Gastroesophageal sphincter (tissue), 4 donors: ENCODE results near the gene USP24. TPM values are rescaled to one million over a fixed set of nuclear protein-coding genes. Genes with fewer than 3 reads are reported as not detected.

ENCODE experiments used
- ATAC-seq: fragments of 150-250 bp; one replicate; pipeline ENCODE4 v1.9.1; 2016; ENCODE audit warnings: mild to moderate bottlenecking, moderate library complexity
- H3K27ac ChIP-seq, 4 donors: fragments of 200-600 bp; sonication (generic) in 3 of 4; 1 replicate in 3 of 4; 2 replicates in 1 of 4; pipeline ENCODE4 v1.5.1; 2016 to 2019
- H3K27me3 ChIP-seq: fragments of 200-600 bp; sonication (generic); one replicate; pipeline ENCODE4 v1.5.1; 2019
- H3K36me3 ChIP-seq, 2 donors: fragments of 200-600 bp; sonication (generic); one replicate each; pipeline ENCODE4 v1.5.1; 2019; ENCODE audit warnings: control low read depth in 1 of 2
- H3K4me1 ChIP-seq, 3 donors: fragments of 200-600 bp; sonication (generic); 1 replicate in 2 of 3; 2 replicates in 1 of 3; pipeline ENCODE4 v1.5.1; 2016 to 2019; ENCODE audit warnings: control low read depth in 2 of 3
- H3K4me3 ChIP-seq, 2 donors: fragments of 200-600 bp; sonication (generic); one replicate each; pipeline ENCODE4 v1.5.1; 2019; ENCODE audit warnings: mild to moderate bottlenecking in 1 of 2, moderate library complexity in 1 of 2
- H3K9me3 ChIP-seq, 3 donors: fragments of 200-600 bp; sonication (generic); one replicate each; pipeline ENCODE4 v1.5.1; 2017 to 2019; ENCODE audit warnings: control low read depth in 2 of 3
- CTCF ChIP-seq, 4 experiments: fragments of 200-600 bp in 2 of 4; fragments of 450-650 bp in 2 of 4; sonication (generic) in 1 of 4; IDR thresholded peaks; one replicate each; pipeline ENCODE4 v1.5.1; 2017 to 2019; ENCODE audit warnings: antibody characterized with exemption in 4 of 4, mild to moderate bottlenecking in 2 of 4, moderate library complexity in 2 of 4
- EP300 ChIP-seq: sonication (generic); formaldehyde crosslinking; IDR thresholded peaks from one replicate; pipeline ENCODE4 v1.6.1; 2017; ENCODE audit warnings: antibody characterized with exemption, mild to moderate bottlenecking
- POLR2A ChIP-seq, 2 donors: fragments of 450-650 bp; IDR thresholded peaks; one replicate each; pipeline ENCODE4 v1.6.1; 2017; ENCODE audit warnings: antibody characterized with exemption in 2 of 2, mild to moderate bottlenecking in 2 of 2, moderate library complexity in 1 of 2
- POLR2AphosphoS5 ChIP-seq: sonication (generic); formaldehyde crosslinking; IDR thresholded peaks from one replicate; pipeline ENCODE4 v1.6.1; 2017; ENCODE audit warnings: antibody characterized with exemption
- WGBS, 2 donors: methylation state at CpG; one replicate each; pipeline ENCODE4 v1.1.5; 2018; ENCODE audit warnings: low coverage in 1 of 2; 5-methylcytosine and 5-hydroxymethylcytosine counted together
- total RNA-seq, 4 donors: library from RNA; depleted of rRNA; stranded (reverse); fragments of >200 nt; gene quantifications; one replicate each; pipeline ENCODE4 v1.1.0, GENCODE V29; 2016

The USP24 gene
- total RNA-seq, 4 donors from 2014 or later = 36.8 to 54.8 (median 45.5) TPM

DNA sequence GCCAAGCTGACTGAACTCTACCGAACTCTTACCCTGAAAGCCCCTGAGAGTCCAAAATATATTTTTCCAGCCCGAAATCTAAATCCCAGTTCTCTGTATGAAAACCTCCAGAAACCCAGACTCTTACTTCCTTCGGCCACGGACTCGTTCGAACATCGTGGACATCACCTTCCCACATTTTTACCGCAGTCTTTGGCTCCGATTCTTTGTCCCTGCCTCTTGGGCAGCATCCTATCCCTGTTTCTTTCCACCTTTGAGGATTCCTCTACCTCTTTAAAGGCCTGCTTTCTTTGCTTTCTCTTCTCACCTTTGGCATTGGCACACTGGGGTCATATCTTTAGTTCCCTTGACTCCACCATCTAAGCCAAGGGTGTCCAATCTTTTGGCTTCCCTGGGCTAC, 932 bp upstream of the USP24 start:
- no peaks in the 10 kb centered on the region for H3K9me3 ChIP-seq
- H3K4me3 ChIP-seq = peak overlapping the region; percentile 79 to 94
- H3K4me1 ChIP-seq = peaks cover 4 to 54% (median 16%) of the 10 kb centered on the region in 3 donors
- WGBS, 2 donors = 21 to 23% methylated on average over 9 of the region's 9 CpGs
- peak overlapping the region; percentile 89 to 98 (median 96) for H3K27ac ChIP-seq
- no peak for ATAC-seq
- no peaks in the 10 kb centered on the region for H3K27me3 ChIP-seq
- no peaks in the 10 kb centered on the region for H3K36me3 ChIP-seq
- TF ChIP-seq POLR2AphosphoS5 = no peak
- no peak for TF ChIP-seq EP300
- no peak for TF ChIP-seq POLR2A (IDR thresholded peaks at IDR 0.05)
- no peak for TF ChIP-seq CTCF (IDR thresholded peaks at IDR 0.05)

DNA sequence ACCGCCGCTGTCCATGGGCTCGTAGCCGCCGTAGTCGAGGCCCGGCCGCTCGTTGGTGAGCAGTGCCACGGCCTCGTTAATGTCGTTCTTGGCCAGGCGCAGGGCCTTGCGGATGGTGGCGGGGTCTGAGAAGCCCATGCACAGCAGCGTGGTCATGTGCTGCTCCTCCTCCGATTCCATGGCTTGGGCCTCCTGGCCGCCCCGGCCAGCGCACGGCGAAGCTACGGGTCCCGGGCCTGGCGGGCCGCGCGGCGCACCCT, 300 bp downstream of the USP24 start:
- Histone ChIP-seq H3K36me3 (no peaks in the 10 kb centered on the region), H3K27ac (peak overlapping the region; percentile 89 to 98 (median 96)), H3K9me3 (no peaks in the 10 kb centered on the region), H3K4me3 (peak overlapping the region; percentile 79 to 94), H3K27me3 (no peaks in the 10 kb centered on the region), H3K4me1 (peaks cover 4 to 66% (median 23%) of the 10 kb centered on the region in 3 donors)
- TF ChIP-seq EP300 (no peak), POLR2AphosphoS5 (no peak), POLR2A (IDR thresholded peaks at IDR 0.05) (no peak), CTCF (IDR thresholded peaks at IDR 0.05) (no peak)
- WGBS, 2 donors = no CpG with 5 or more reads among the region's 29 CpGs
- peak; percentile 41 for ATAC-seq

DNA sequence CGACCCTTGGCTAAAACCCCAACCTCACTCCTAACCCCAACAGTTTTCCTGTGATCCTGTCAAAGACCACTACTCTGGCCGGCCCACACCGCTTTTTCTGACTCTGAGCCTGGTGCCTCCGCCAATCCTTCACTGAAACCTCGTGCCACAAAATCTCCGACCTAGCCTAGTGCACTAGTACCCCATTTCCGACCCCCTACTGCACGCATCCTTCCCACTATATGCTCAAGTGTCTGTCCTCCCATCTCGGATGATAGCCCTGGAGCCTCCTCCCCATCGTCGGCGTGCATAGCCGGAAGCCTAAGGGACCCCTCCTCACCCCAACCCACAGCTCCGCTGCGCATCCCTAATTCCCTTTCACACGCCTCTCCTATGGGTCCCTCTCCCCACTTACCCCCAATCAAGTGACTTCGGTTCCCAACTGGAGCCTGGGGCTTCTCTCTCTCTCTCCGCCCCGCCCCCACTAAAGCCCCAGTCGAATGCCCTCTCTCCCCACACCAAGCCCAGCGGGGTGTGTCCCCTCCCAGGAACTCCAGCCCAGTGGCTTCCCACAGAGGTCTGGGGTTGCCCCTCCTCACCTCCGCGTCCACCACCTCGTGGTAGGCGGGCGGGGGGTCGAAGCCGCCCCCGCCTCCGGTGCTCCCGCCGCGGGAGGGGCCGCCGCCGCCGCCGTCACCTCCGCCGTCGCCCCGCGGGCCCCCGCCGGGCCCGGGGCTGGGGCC, 791 bp downstream of the USP24 start:
- Histone ChIP-seq H3K27ac (peak overlapping the region; percentile 89 to 98 (median 96)), H3K4me1 (peaks cover 4 to 71% (median 24%) of the 10 kb centered on the region in 3 donors), H3K9me3 (no peaks in the 10 kb centered on the region), H3K36me3 (no peaks in the 10 kb centered on the region), H3K27me3 (no peaks in the 10 kb centered on the region), H3K4me3 (peak overlapping the region; percentile 79 to 94)
- no peak for TF ChIP-seq POLR2A (IDR thresholded peaks at IDR 0.05)
- no peak for TF ChIP-seq CTCF (IDR thresholded peaks at IDR 0.05)
- TF ChIP-seq EP300 = no peak
- TF ChIP-seq POLR2AphosphoS5 = no peak
- ATAC-seq = peak; percentile 31
- WGBS, 2 donors = 1% methylated on average over 17 to 21 of the region's 46 CpGs

DNA sequence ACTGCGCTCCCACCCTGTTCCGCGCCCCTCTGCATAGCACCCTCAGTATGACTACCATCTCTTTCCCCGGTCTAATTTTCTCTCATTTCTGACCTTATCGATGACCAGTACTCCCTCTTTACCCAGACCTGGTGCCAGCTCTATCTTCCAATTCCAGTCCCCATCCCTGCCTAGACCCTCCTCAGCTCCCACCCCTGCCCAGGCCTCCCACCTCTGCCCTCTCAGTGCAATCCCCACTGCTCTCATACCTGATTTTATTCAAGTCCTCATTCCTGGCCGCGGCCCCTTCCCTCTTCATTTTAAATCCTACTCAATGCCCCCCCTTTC, 1.3 kb downstream of the USP24 start:
- Histone ChIP-seq H3K27me3 (no peaks in the 10 kb centered on the region), H3K9me3 (no peaks in the 10 kb centered on the region), H3K36me3 (no peaks in the 10 kb centered on the region), H3K4me1 (peaks cover 4 to 76% (median 24%) of the 10 kb centered on the region in 3 donors), H3K4me3 (peak overlapping the region; percentile 79 to 94), H3K27ac (peak overlapping the region in 3 of 4 donors; percentile 94 to 98 (median 98))
- WGBS, 2 donors = 2 to 6% methylated on average over 5 to 7 of the region's 7 CpGs
- TF ChIP-seq EP300 (no peak), POLR2AphosphoS5 (no peak), POLR2A (IDR thresholded peaks at IDR 0.05) (no peak), CTCF (IDR thresholded peaks at IDR 0.05) (no peak)
- ATAC-seq = no peak

- peaks cover 4 to 81% (median 24%) of the 10 kb centered on the region in 3 donors for H3K4me1 ChIP-seq
- no peaks in the 10 kb centered on the region for H3K36me3 ChIP-seq
- peak overlapping the region; percentile 79 to 94 for H3K4me3 ChIP-seq
- WGBS, 2 donors = 11 to 28% methylated on average over 10 of the region's 10 CpGs
- H3K27ac ChIP-seq = peak overlapping the region in 3 of 4 donors; percentile 94 to 98 (median 98)
- ATAC-seq = no peak
- no peaks in the 10 kb centered on the region for H3K9me3 ChIP-seq
- no peak for TF ChIP-seq POLR2AphosphoS5
- TF ChIP-seq EP300 = no peak
- TF ChIP-seq POLR2A (IDR thresholded peaks at IDR 0.05) = no peak
- TF ChIP-seq CTCF (IDR thresholded peaks at IDR 0.05) = no peak
- no peaks in the 10 kb centered on the region for H3K27me3 ChIP-seq
Observed at GRCh38 chr1:55213151-55213884, 1.8 kb downstream of the USP24 start.
